ENCODE data around the gene AQP12A.

DNA sequence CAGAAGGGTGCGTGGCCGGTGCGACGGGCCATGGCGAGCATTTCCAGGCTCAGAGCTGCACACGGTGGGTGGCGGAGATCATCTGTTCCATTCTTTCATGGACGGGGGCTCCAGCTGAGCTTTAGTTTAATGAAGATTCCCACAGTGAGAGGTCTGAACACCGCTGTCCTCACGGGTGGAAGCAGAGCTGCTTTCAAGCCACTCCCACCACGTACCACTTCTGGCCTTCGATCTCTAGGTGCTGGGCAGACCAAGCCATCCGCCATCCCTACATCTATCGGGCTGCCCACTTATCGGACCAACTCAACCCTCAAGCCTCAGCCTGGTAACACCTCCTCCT is 47.9 kb upstream of the AQP12A start:
- TF ChIP-seq MAX (IDR thresholded peaks at IDR 0.05) (no peak), MAFK (IDR thresholded peaks at IDR 0.05; ENCODE audit: partially characterized antibody) (no peak), HDAC2 (IDR thresholded peaks at IDR 0.05) (no peak), POLR2A (IDR thresholded peaks at IDR 0.05; ENCODE audit: low read length) (no peak), KDM1A (IDR thresholded peaks at IDR 0.05; ENCODE audit: low read depth) (no peak)
- TF ChIP-seq, protein P1, sequence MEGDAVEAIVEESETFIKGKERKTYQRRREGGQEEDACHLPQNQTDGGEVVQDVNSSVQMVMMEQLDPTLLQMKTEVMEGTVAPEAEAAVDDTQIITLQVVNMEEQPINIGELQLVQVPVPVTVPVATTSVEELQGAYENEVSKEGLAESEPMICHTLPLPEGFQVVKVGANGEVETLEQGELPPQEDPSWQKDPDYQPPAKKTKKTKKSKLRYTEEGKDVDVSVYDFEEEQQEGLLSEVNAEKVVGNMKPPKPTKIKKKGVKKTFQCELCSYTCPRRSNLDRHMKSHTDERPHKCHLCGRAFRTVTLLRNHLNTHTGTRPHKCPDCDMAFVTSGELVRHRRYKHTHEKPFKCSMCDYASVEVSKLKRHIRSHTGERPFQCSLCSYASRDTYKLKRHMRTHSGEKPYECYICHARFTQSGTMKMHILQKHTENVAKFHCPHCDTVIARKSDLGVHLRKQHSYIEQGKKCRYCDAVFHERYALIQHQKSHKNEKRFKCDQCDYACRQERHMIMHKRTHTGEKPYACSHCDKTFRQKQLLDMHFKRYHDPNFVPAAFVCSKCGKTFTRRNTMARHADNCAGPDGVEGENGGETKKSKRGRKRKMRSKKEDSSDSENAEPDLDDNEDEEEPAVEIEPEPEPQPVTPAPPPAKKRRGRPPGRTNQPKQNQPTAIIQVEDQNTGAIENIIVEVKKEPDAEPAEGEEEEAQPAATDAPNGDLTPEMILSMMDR (IDR thresholded peaks at IDR 0.05) = no peak
- TF ChIP-seq, protein P2, sequence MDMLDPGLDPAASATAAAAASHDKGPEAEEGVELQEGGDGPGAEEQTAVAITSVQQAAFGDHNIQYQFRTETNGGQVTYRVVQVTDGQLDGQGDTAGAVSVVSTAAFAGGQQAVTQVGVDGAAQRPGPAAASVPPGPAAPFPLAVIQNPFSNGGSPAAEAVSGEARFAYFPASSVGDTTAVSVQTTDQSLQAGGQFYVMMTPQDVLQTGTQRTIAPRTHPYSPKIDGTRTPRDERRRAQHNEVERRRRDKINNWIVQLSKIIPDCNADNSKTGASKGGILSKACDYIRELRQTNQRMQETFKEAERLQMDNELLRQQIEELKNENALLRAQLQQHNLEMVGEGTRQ (IDR thresholded peaks at IDR 0.05) = no peak
